Adrenal gland (tissue), 12 donors: Measurements from ENCODE around the gene KYAT1. TPM values are rescaled to one million over a fixed set of nuclear protein-coding genes. Genes with fewer than 3 reads are reported as not detected.

Experiments used
- DNase-seq, 7 donors: peaks; one replicate each; pipeline ENCODE4 v3.0.0-alpha.2; 2019 to 2020
- H3K27ac ChIP-seq, 5 donors: fragments of 200-600 bp; sonication (generic) in 4 of 5; 1 replicate in 3 of 5; 2 replicates in 2 of 5; pipeline versions ENCODE4 v1.5.1 to v1.8.0; 2016 to 2020; ENCODE audit warnings: mild to moderate bottlenecking in 1 of 5
- H3K27me3 ChIP-seq: fragments of 200-600 bp; 2 replicates; pipeline ENCODE4 v1.8.0; 2021
- H3K36me3 ChIP-seq, 2 donors: fragments of 200-600 bp; replicated peaks in 1 of 2; 1 replicate in 1 of 2; 2 replicates in 1 of 2; pipeline versions ENCODE4 v1.5.1 to v1.8.0; 2018 to 2022
- H3K4me1 ChIP-seq, 2 donors: fragments of 200-600 bp; replicated peaks in 1 of 2; 1 replicate in 1 of 2; 2 replicates in 1 of 2; pipeline versions ENCODE4 v1.5.1 to v1.8.0; 2018 to 2021
- H3K4me3 ChIP-seq, 4 donors: fragments of 200-600 bp; sonication (generic) in 3 of 4; one replicate each; pipeline ENCODE4 v1.5.1; 2016 to 2018
- H3K9me3 ChIP-seq, 3 donors: fragments of 200-600 bp; sonication (generic) in 1 of 3; replicated peaks in 1 of 3; 1 replicate in 2 of 3; 2 replicates in 1 of 3; pipeline versions ENCODE4 v1.5.1 to v1.8.0; 2016 to 2021
- CTCF ChIP-seq, 6 experiments: fragments of 450-650 bp in 4 of 6; fragments of 200-600 bp in 2 of 6; sonication (generic) in 1 of 6; IDR thresholded peaks; 1 replicate in 5 of 6; 2 replicates in 1 of 6; pipeline versions ENCODE4 v1.5.1 to v1.8.0; 2016 to 2021; ENCODE audit warnings: antibody characterized with exemption in 6 of 6, mild to moderate bottlenecking in 2 of 6, moderate library complexity in 1 of 6
- POLR2A ChIP-seq, 2 donors: fragments of 450-650 bp; IDR thresholded peaks; one replicate each; pipeline ENCODE4 v1.6.1; 2017; ENCODE audit warnings: antibody characterized with exemption in 2 of 2, mild to moderate bottlenecking in 2 of 2, moderate library complexity in 1 of 2
- WGBS, 4 donors: extraction: QIAGEN DNeasy Blood & Tissue Kit in 2 of 4; methylation state at CpG; one replicate each; pipeline versions ENCODE4 v1.1.5 to v1.1.7; 2013 to 2017; 5-methylcytosine and 5-hydroxymethylcytosine counted together
- intact Hi-C, 2 donors: fragments of 100-400 bp; cut with DNase I; formaldehyde crosslinking; loops; one replicate each; pipeline versions ENCODE4 v1.14.1 to v1.15.0; 2022 to 2023
- polyA plus RNA-seq, 3 donors: library from polyadenylated mRNA; stranded (reverse); fragments of 200-250 nt in 2 of 3; fragments of 350-450 nt in 1 of 3; fragmentation: Illumina TruSeq in 1 of 3; extraction: RNeasy Lipid Tissue Mini Kit (QIAGEN cat#74804) in 1 of 3; gene quantifications; one replicate each; pipeline ENCODE4 v1.2.3, GENCODE V29; 2013 to 2014
- total RNA-seq, 9 donors: library from RNA; depleted of rRNA in 4 of 9; stranded (reverse); fragments of >200 nt in 4 of 9; fragments of 120-200 nt in 1 of 9; fragmentation: NEBNext Ultra II Directional in 1 of 9; extraction: Animal tissue kit (Norgen Biotek cat#: 25700) in 1 of 9; gene quantifications; one replicate each; pipeline versions ENCODE4 v1.1.0 to v1.2.4, GENCODE V29; 2013 to 2023
- donor health status: healthy with polysubstance abuse.
- donor health status: Bipolar disorder and iron deficiency.
- donor health status: DM: yes; HTN: yes; CAD: no.
- donor health status: DM: no; HTN: no; CAD: no.
- donor health status: DM: no; HTN: no; CAD: no.
- donor health status: DM: yes; HTN: yes; CAD: no.

The KYAT1 gene
- total and polyA plus RNA-seq, 12 donors: 3.5 to 10.3 (median 7.2) TPM

- 84 to 93% (median 88%) methylated on average over 11 to 14 of the region's 14 CpGs for WGBS, 4 donors
- Histone ChIP-seq H3K27me3 (no peaks in the 10 kb centered on the region), H3K9me3 (no peaks in the 10 kb centered on the region), H3K4me3 (no peak overlapping the region), H3K36me3 (peaks cover 0 to 61% of the 10 kb centered on the region in 2 donors), H3K27ac (no peak overlapping the region), H3K4me1 (no peaks in the 10 kb centered on the region)
- DNase-seq: no peak
- TF ChIP-seq CTCF (IDR thresholded peaks at IDR 0.05): no peak
- no peak for TF ChIP-seq POLR2A (IDR thresholded peaks at IDR 0.05)
- intact Hi-C loops: no loop called here
Measured at GRCh38 chr9:128807827-128808226, 73.9 kb downstream of the KYAT1 start.

GRCh38 chr9:128805661-128806060 lies 76.1 kb downstream of the KYAT1 start:
- TF ChIP-seq POLR2A (IDR thresholded peaks at IDR 0.05) (no peak), CTCF (IDR thresholded peaks at IDR 0.05) (no peak)
- WGBS, 4 donors: 83 to 87% (median 85%) methylated on average over 10 to 14 of the region's 14 CpGs
- Histone ChIP-seq H3K9me3 (no peaks in the 10 kb centered on the region), H3K27me3 (no peaks in the 10 kb centered on the region), H3K36me3 (peaks cover 0 to 73% of the 10 kb centered on the region in 2 donors), H3K4me1 (no peaks in the 10 kb centered on the region), H3K4me3 (no peak overlapping the region), H3K27ac (no peak overlapping the region)
- DNase-seq: peak in 1 of 7 donors; percentile 47
- intact Hi-C loops: no loop called here

GRCh38 chr9:128802482-128802881 lies 79.3 kb downstream of the KYAT1 start:
- H3K4me3 ChIP-seq: no peak overlapping the region
- TF ChIP-seq POLR2A (IDR thresholded peaks at IDR 0.05) (no peak), CTCF (IDR thresholded peaks at IDR 0.05) (no peak)
- 94 to 97% (median 96%) methylated on average over 4 of the region's 4 CpGs for WGBS, 4 donors
- no peaks in the 10 kb centered on the region for H3K4me1 ChIP-seq
- no peaks in the 10 kb centered on the region for H3K9me3 ChIP-seq
- no peak for DNase-seq
- H3K27ac ChIP-seq: no peak overlapping the region
- no peaks in the 10 kb centered on the region for H3K27me3 ChIP-seq
- intact Hi-C loops: no loop called here
- peaks cover 0 to 87% of the 10 kb centered on the region in 2 donors for H3K36me3 ChIP-seq

GRCh38 chr9:128800061-128800460 lies 81.7 kb downstream of the KYAT1 start:
- H3K4me3 ChIP-seq: no peak overlapping the region
- no peaks in the 10 kb centered on the region for H3K4me1 ChIP-seq
- no peak overlapping the region for H3K27ac ChIP-seq
- DNase-seq: no peak
- H3K9me3 ChIP-seq: no peaks in the 10 kb centered on the region
- WGBS, 4 donors: 95 to 98% (median 96%) methylated on average over 7 of the region's 7 CpGs
- peaks cover 0 to 72% of the 10 kb centered on the region in 2 donors for H3K36me3 ChIP-seq
- no peaks in the 10 kb centered on the region for H3K27me3 ChIP-seq
- no peak for TF ChIP-seq POLR2A (IDR thresholded peaks at IDR 0.05)
- TF ChIP-seq CTCF (IDR thresholded peaks at IDR 0.05): no peak
- intact Hi-C loops: no loop called here
